PC-9 (cell line): ENCODE results near the gene TDRD1.

ENCODE experiments used
- CTCF ChIP-seq: fragments of 200-600 bp; sonication (generic); conservative IDR thresholded peaks from 2 replicates; pipeline ENCODE4 v1.6.1; 2017; ENCODE audit warnings: mixed run types, antibody characterized with exemption, mild to moderate bottlenecking, moderate library complexity
- EZH2 ChIP-seq: fragments of 200-600 bp; sonication (generic); IDR thresholded peaks from 2 replicates; pipeline ENCODE4 v1.8.0; 2017; ENCODE audit warnings: antibody characterized with exemption, low read depth

- TF ChIP-seq CTCF (no peak), EZH2 (no peak)
Measured at GRCh38 chr10:114232561-114233176, 53.5 kb downstream of the TDRD1 start.
